HUES6 (cell line): ENCODE measurements around the gene NAA80.

Experiments used
- H3K27ac ChIP-seq: 2 replicates; pipeline ENCODE4 v1.7.0; 2013; ENCODE audit warnings: low read depth, mild to moderate bottlenecking, low read length, inconsistent platforms
- H3K27me3 ChIP-seq: 2 replicates; pipeline ENCODE4 v1.6.1; 2013; ENCODE audit warnings: low read length; ENCODE audit not compliant: control insufficient read depth, insufficient read depth
- H3K36me3 ChIP-seq: 2 replicates; pipeline ENCODE4 v1.6.1; 2013; ENCODE audit warnings: low read length; ENCODE audit not compliant: control insufficient read depth, insufficient read depth
- H3K4me1 ChIP-seq: 2 replicates; pipeline ENCODE4 v1.6.1; 2013; ENCODE audit warnings: low read length; ENCODE audit not compliant: control insufficient read depth, insufficient read depth
- H3K4me3 ChIP-seq: 2 replicates; pipeline ENCODE4 v1.5.1; 2013; ENCODE audit warnings: low read depth, low read length
- H3K9ac ChIP-seq: one replicate; pipeline ENCODE4 v1.6.1; 2013; ENCODE audit warnings: mild to moderate bottlenecking, low read length
- H3K9me3 ChIP-seq: 2 replicates; pipeline ENCODE4 v1.6.1; 2013; ENCODE audit warnings: low read depth, low read length; ENCODE audit not compliant: control insufficient read depth, insufficient read depth

NAA80 gene

GRCh38 chr3:50294492-50295403, 4.5 kb downstream of the NAA80 start:
- H3K27ac ChIP-seq = no peak overlapping the region
- peaks cover 12% of the 10 kb centered on the region for H3K4me1 ChIP-seq
- no peak overlapping the region for H3K9ac ChIP-seq
- H3K4me3 ChIP-seq = no peak overlapping the region
- H3K36me3 ChIP-seq = peaks cover 15% of the 10 kb centered on the region
- no peaks in the 10 kb centered on the region for H3K27me3 ChIP-seq
- H3K9me3 ChIP-seq = no peaks in the 10 kb centered on the region

- Histone ChIP-seq H3K4me1 (peaks cover 10% of the 10 kb centered on the region), H3K27me3 (no peaks in the 10 kb centered on the region), H3K9ac (no peak overlapping the region), H3K27ac (no peak overlapping the region), H3K4me3 (no peak overlapping the region), H3K36me3 (peaks cover 22% of the 10 kb centered on the region), H3K9me3 (no peaks in the 10 kb centered on the region)
Observed at GRCh38 chr3:50294089-50294488, 5.1 kb downstream of the NAA80 start.

- Histone ChIP-seq H3K4me3 (peak overlapping the region; percentile 43; the same call in 1 of the 2 replicates), H3K27me3 (no peaks in the 10 kb centered on the region), H3K4me1 (peaks cover 7% of the 10 kb centered on the region), H3K27ac (no peak overlapping the region), H3K9me3 (no peaks in the 10 kb centered on the region), H3K9ac (no peak overlapping the region), H3K36me3 (peaks cover 31% of the 10 kb centered on the region)
Observed at GRCh38 chr3:50293079-50293801, 6.0 kb downstream of the NAA80 start.

GRCh38 chr3:50292159-50293078, 6.8 kb downstream of the NAA80 start, which contains the start of gene IFRD2:
Gene IFRD2, minus strand, starts transcription at chr3:50292429. Its CDS starts 155 bp downstream, at chr3:50292274.
- peak within 1 kb of the TSS; percentile 97 for H3K4me3 ChIP-seq
- peak within 1 kb of the TSS; percentile 79; the same call in 1 of the 2 replicates for H3K27ac ChIP-seq
- peaks cover 4% of the 10 kb centered on the region for H3K4me1 ChIP-seq
- H3K36me3 ChIP-seq = peaks cover 38% of the 10 kb centered on the region
- no peaks in the 10 kb centered on the region for H3K9me3 ChIP-seq
- H3K27me3 ChIP-seq = no peaks in the 10 kb centered on the region
- peak within 1 kb of the TSS; percentile 93 for H3K9ac ChIP-seq

- Histone ChIP-seq H3K4me1 (peaks cover 4% of the 10 kb centered on the region), H3K9me3 (no peaks in the 10 kb centered on the region), H3K36me3 (peaks cover 45% of the 10 kb centered on the region), H3K27ac (no peak overlapping the region), H3K9ac (no peak overlapping the region), H3K27me3 (no peaks in the 10 kb centered on the region), H3K4me3 (no peak overlapping the region)
Observed at GRCh38 chr3:50290161-50290641, 9.0 kb downstream of the NAA80 start.

- H3K27ac ChIP-seq = no peak overlapping the region
- no peak overlapping the region for H3K4me3 ChIP-seq
- H3K36me3 ChIP-seq = peaks cover 45% of the 10 kb centered on the region
- peaks cover 4% of the 10 kb centered on the region for H3K4me1 ChIP-seq
- H3K27me3 ChIP-seq = no peaks in the 10 kb centered on the region
- H3K9ac ChIP-seq = no peak overlapping the region
- no peaks in the 10 kb centered on the region for H3K9me3 ChIP-seq
Observed at GRCh38 chr3:50289130-50289529, 10.1 kb downstream of the NAA80 start.

- no peaks in the 10 kb centered on the region for H3K27me3 ChIP-seq
- peaks cover 4% of the 10 kb centered on the region for H3K4me1 ChIP-seq
- peaks cover 45% of the 10 kb centered on the region for H3K36me3 ChIP-seq
Observed at GRCh38 chr3:50288387-50289007, 10.7 kb downstream of the NAA80 start.

GRCh38 chr3:50287262-50287661, 11.9 kb downstream of the NAA80 start:
- no peaks in the 10 kb centered on the region for H3K4me1 ChIP-seq
- peaks cover 45% of the 10 kb centered on the region for H3K36me3 ChIP-seq
- no peaks in the 10 kb centered on the region for H3K27me3 ChIP-seq
- H3K9ac ChIP-seq = no peak overlapping the region
- no peaks in the 10 kb centered on the region for H3K9me3 ChIP-seq
- no peak overlapping the region for H3K27ac ChIP-seq
- H3K4me3 ChIP-seq = no peak overlapping the region

More at GRCh38 chr3:50288387-50289007, 10.7 kb downstream of the NAA80 start:
- Histone ChIP-seq H3K9ac (no peak overlapping the region), H3K27ac (no peak overlapping the region), H3K9me3 (no peaks in the 10 kb centered on the region), H3K4me3 (no peak overlapping the region)

GRCh38 chr3:50286322-50287227, 12.6 kb downstream of the NAA80 start:
- Histone ChIP-seq H3K36me3 (peaks cover 45% of the 10 kb centered on the region), H3K9me3 (no peaks in the 10 kb centered on the region), H3K9ac (no peak overlapping the region), H3K27me3 (no peaks in the 10 kb centered on the region), H3K4me3 (no peak overlapping the region), H3K27ac (no peak overlapping the region), H3K4me1 (no peaks in the 10 kb centered on the region)
